ENCODE data around the gene SIGLEC9.

GRCh38 chr19:51172223-51172622 is 47.5 kb downstream of the SIGLEC9 start:
- TF ChIP-seq EZH2 (IDR thresholded peaks at IDR 0.05), result no peak
- TF ChIP-seq POLR2AphosphoS5 (IDR thresholded peaks at IDR 0.05; ENCODE audit: borderline replicate concordance, low read depth, low read length), result no peak

Data from SK-N-MC (cell line).